Gastrocnemius medialis (tissue), 4 donors: ENCODE data around the gene PRDM10.

Source experiments
- POLR2A ChIP-seq, 2 donors: fragments of 450-650 bp; IDR thresholded peaks; one replicate each; pipeline ENCODE4 v1.6.1; 2017; ENCODE audit warnings: antibody characterized with exemption in 2 of 2, mild to moderate bottlenecking in 2 of 2, moderate library complexity in 2 of 2
- TF ChIP-seq, protein P1 (sequence below), 5 experiments: fragments of 450-650 bp in 3 of 5; fragments of 200-600 bp in 2 of 5; sonication (generic) in 2 of 5; IDR thresholded peaks in 4 of 5; conservative IDR thresholded peaks in 1 of 5; 1 replicate in 4 of 5; 2 replicates in 1 of 5; pipeline ENCODE4 v1.5.1; 2016 to 2019; ENCODE audit warnings: antibody characterized with exemption in 5 of 5, mild to moderate bottlenecking in 3 of 5, moderate library complexity in 3 of 5

DNA sequence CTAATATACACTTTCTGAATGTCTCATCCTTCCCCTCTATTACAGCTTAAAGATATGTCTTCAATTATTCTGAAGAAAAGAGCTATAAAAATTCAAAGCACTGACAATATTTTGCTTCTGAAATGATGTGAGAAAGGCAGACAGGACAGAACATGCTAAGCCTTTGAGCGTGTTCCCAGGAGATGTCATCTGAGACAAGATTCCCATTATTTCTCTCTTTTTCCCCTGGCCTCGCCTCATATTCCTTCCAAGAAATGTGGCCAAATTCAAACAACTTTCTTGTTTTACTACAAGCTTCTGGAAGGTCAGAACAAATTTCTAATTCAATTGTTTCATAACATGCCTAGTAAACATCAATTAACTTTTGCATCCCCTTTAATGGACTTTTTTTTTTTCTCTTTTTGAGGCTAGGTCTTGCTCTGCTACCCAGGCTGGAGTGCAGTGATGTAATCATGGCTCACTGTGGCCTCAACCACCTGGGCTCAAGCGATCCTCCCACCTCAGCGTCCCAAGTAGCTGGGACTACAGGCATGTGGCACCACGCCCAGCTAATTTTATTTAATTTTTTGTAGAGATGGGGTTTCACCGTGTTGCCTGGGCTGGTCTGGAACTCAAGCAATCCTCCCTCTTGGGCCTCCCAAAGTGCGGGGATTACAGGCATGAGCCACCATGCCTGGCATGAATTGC, 70.1 kb downstream of the PRDM10 start:
- TF ChIP-seq POLR2A (IDR thresholded peaks at IDR 0.05), result no peak
- TF ChIP-seq, protein P1, sequence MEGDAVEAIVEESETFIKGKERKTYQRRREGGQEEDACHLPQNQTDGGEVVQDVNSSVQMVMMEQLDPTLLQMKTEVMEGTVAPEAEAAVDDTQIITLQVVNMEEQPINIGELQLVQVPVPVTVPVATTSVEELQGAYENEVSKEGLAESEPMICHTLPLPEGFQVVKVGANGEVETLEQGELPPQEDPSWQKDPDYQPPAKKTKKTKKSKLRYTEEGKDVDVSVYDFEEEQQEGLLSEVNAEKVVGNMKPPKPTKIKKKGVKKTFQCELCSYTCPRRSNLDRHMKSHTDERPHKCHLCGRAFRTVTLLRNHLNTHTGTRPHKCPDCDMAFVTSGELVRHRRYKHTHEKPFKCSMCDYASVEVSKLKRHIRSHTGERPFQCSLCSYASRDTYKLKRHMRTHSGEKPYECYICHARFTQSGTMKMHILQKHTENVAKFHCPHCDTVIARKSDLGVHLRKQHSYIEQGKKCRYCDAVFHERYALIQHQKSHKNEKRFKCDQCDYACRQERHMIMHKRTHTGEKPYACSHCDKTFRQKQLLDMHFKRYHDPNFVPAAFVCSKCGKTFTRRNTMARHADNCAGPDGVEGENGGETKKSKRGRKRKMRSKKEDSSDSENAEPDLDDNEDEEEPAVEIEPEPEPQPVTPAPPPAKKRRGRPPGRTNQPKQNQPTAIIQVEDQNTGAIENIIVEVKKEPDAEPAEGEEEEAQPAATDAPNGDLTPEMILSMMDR (IDR thresholded peaks at IDR 0.05 in 4 of 5, conservative IDR thresholded peaks at IDR 0.05 in 1 of 5), result no peak
